Neural cell (in vitro differentiated cells): ENCODE measurements around the gene PLXDC1. TPM values are rescaled to one million over a fixed set of nuclear protein-coding genes. Genes with fewer than 3 reads are reported as not detected.
A peak's percentile ranks its signal among the peaks of the same experiment; 100 is the strongest.

Experiments
- H2AFZ ChIP-seq: fragments of 200-600, 300-800 bp; sonication (generic), shearing (Covaris generic); 2 replicates; pipeline ENCODE4 v1.6.0; 2014; ENCODE audit warnings: low read depth, mild to moderate bottlenecking, antibody characterized with exemption, low read length, moderate library complexity
- H3F3A ChIP-seq: fragments of 200-600 bp; shearing (Covaris generic); 2 replicates; pipeline ENCODE4 v1.6.1; 2016; ENCODE audit warnings: mild to moderate bottlenecking, moderate library complexity, mixed read lengths, antibody characterized with exemption, low read length; ENCODE audit not compliant: insufficient read depth, poor library complexity, severe bottlenecking
- H3K27ac ChIP-seq: fragments of 200-600, 300-800 bp; sonication (generic), shearing (Covaris generic); 2 replicates; pipeline ENCODE4 v1.5.1; 2014; ENCODE audit warnings: mild to moderate bottlenecking, low read length, moderate library complexity
- H3K27me3 ChIP-seq: fragments of 300-800, 200-600 bp; sonication (generic), shearing (Covaris generic); 2 replicates; pipeline ENCODE4 v1.6.0; 2014; ENCODE audit warnings: mild to moderate bottlenecking, low read depth, low read length, moderate library complexity; ENCODE audit not compliant: insufficient read depth
- H3K36me3 ChIP-seq: fragments of 300-800, 200-600 bp; sonication (generic), shearing (Covaris generic); 2 replicates; pipeline ENCODE4 v1.5.1; 2014; ENCODE audit warnings: mild to moderate bottlenecking, antibody characterized with exemption, low read length, moderate library complexity; ENCODE audit not compliant: insufficient read depth
- H3K4me2 ChIP-seq: fragments of 300-800, 200-600 bp; sonication (generic), shearing (Covaris generic); 2 replicates; pipeline ENCODE4 v1.6.0; 2014; ENCODE audit warnings: mild to moderate bottlenecking, low read length
- H3K4me3 ChIP-seq: fragments of 300-800, 200-600 bp; sonication (generic), shearing (Covaris generic); 2 replicates; pipeline ENCODE4 v1.5.1; 2014; ENCODE audit warnings: mild to moderate bottlenecking, low read length, moderate library complexity
- H3K79me2 ChIP-seq: fragments of 200-600 bp; shearing (Covaris generic); replicated peaks from 2 replicates; pipeline ENCODE4 v1.6.0; 2014; ENCODE audit warnings: mild to moderate bottlenecking, low read length, moderate library complexity; ENCODE audit not compliant: insufficient read depth
- H3K9ac ChIP-seq: fragments of 300-800, 200-600 bp; sonication (generic), shearing (Covaris generic); 2 replicates; pipeline ENCODE4 v1.6.1; 2016; ENCODE audit warnings: mild to moderate bottlenecking, low read length, mixed read lengths
- H3K9me2 ChIP-seq: fragments of 200-600 bp; shearing (Covaris generic); 2 replicates; pipeline ENCODE4 v1.6.1; 2016; ENCODE audit warnings: mild to moderate bottlenecking, low read length, mixed read lengths; ENCODE audit not compliant: insufficient read depth
- H3K9me3 ChIP-seq: fragments of 200-600, 300-800 bp; sonication (generic), shearing (Covaris generic); 2 replicates; pipeline ENCODE4 v1.6.1; 2016; ENCODE audit warnings: mild to moderate bottlenecking, mixed run types, low read length, moderate library complexity, mixed read lengths
- H4K20me1 ChIP-seq: fragments of 200-600 bp; shearing (Covaris generic); 2 replicates; pipeline ENCODE4 v1.6.1; 2016; ENCODE audit warnings: mild to moderate bottlenecking, mixed run types; ENCODE audit not compliant: insufficient read depth
- CTCF ChIP-seq: fragments of 450-650 bp; IDR thresholded peaks from 2 replicates; pipeline ENCODE4 v1.5.1; 2014; ENCODE audit warnings: antibody characterized with exemption, mild to moderate bottlenecking, moderate library complexity; ENCODE audit not compliant: poor library complexity, severe bottlenecking
- EP300 ChIP-seq: fragments of 450-650 bp; conservative IDR thresholded peaks from 2 replicates; pipeline ENCODE4 v1.6.1; 2014; ENCODE audit warnings: antibody characterized with exemption, mild to moderate bottlenecking, moderate library complexity; ENCODE audit not compliant: poor library complexity, severe bottlenecking
- EZH2 ChIP-seq: fragments of 200-600, 300-800 bp; shearing (Covaris generic), sonication (generic); IDR thresholded peaks from 2 replicates; pipeline ENCODE4 v1.6.1; 2014; ENCODE audit warnings: antibody characterized with exemption, low read length, borderline replicate concordance, mild to moderate bottlenecking; ENCODE audit not compliant: insufficient read depth, poor library complexity, severe bottlenecking
- MXI1 ChIP-seq: fragments of 450-650 bp; conservative IDR thresholded peaks from 2 replicates; pipeline ENCODE4 v1.6.1; 2014; ENCODE audit warnings: antibody characterized with exemption, mild to moderate bottlenecking; ENCODE audit not compliant: poor library complexity, severe bottlenecking
- POLR2AphosphoS5 ChIP-seq: IDR thresholded peaks from 2 replicates; pipeline ENCODE4 v1.6.1; 2012
- RAD21 ChIP-seq: fragments of 450-650 bp; conservative IDR thresholded peaks from 2 replicates; pipeline ENCODE4 v1.6.1; 2014; ENCODE audit warnings: antibody characterized with exemption, mild to moderate bottlenecking, moderate library complexity
- SMC3 ChIP-seq: fragments of 450-650 bp; conservative IDR thresholded peaks from 2 replicates; pipeline ENCODE4 v1.6.1; 2014; ENCODE audit warnings: antibody characterized with exemption, mild to moderate bottlenecking, moderate library complexity; ENCODE audit not compliant: poor library complexity
- TAF1 ChIP-seq: IDR thresholded peaks from 2 replicates; pipeline ENCODE4 v1.6.1; 2012; ENCODE audit warnings: low read depth
- polyA plus RNA-seq: library from polyadenylated mRNA; depleted of rRNA; stranded (reverse); fragments of >200 nt; gene quantifications from 2 replicates; pipeline ENCODE4 v1.2.3, GENCODE V29; 2014
- TF ChIP-seq, protein P1 (sequence below): IDR thresholded peaks from 2 replicates; pipeline ENCODE4 v1.6.1; 2012; ENCODE audit warnings: borderline replicate concordance

Gene PLXDC1
- polyA plus RNA-seq, 1 donor from 2014 or later: 10.0 TPM

GRCh38 chr17:39077866-39078265 lies 73.6 kb downstream of the PLXDC1 start:
- H3K9ac ChIP-seq: no peak overlapping the region

GRCh38 chr17:39077252-39077651 lies 74.2 kb downstream of the PLXDC1 start:
- Histone ChIP-seq H3K79me2 (no peaks in the 10 kb centered on the region), H3K4me3 (no peak overlapping the region), H3K9ac (no peak overlapping the region), H3K27me3 (no peaks in the 10 kb centered on the region), H3F3A (no peaks in the 10 kb centered on the region), H2AFZ (no peak overlapping the region), H3K36me3 (no peaks in the 10 kb centered on the region), H3K27ac (no peak overlapping the region), H3K9me2 (no peaks in the 10 kb centered on the region), H3K4me2 (no peak overlapping the region), H4K20me1 (no peaks in the 10 kb centered on the region), H3K9me3 (no peaks in the 10 kb centered on the region)
- TF ChIP-seq CTCF (no peak), SMC3 (no peak), RAD21 (no peak), POLR2AphosphoS5 (no peak), EZH2 (no peak), MXI1 (no peak), EP300 (no peak), TAF1 (no peak)
- TF ChIP-seq, protein P1, sequence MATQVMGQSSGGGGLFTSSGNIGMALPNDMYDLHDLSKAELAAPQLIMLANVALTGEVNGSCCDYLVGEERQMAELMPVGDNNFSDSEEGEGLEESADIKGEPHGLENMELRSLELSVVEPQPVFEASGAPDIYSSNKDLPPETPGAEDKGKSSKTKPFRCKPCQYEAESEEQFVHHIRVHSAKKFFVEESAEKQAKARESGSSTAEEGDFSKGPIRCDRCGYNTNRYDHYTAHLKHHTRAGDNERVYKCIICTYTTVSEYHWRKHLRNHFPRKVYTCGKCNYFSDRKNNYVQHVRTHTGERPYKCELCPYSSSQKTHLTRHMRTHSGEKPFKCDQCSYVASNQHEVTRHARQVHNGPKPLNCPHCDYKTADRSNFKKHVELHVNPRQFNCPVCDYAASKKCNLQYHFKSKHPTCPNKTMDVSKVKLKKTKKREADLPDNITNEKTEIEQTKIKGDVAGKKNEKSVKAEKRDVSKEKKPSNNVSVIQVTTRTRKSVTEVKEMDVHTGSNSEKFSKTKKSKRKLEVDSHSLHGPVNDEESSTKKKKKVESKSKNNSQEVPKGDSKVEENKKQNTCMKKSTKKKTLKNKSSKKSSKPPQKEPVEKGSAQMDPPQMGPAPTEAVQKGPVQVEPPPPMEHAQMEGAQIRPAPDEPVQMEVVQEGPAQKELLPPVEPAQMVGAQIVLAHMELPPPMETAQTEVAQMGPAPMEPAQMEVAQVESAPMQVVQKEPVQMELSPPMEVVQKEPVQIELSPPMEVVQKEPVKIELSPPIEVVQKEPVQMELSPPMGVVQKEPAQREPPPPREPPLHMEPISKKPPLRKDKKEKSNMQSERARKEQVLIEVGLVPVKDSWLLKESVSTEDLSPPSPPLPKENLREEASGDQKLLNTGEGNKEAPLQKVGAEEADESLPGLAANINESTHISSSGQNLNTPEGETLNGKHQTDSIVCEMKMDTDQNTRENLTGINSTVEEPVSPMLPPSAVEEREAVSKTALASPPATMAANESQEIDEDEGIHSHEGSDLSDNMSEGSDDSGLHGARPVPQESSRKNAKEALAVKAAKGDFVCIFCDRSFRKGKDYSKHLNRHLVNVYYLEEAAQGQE: no peak

More at GRCh38 chr17:39077866-39078265, 73.6 kb downstream of the PLXDC1 start:
- no peaks in the 10 kb centered on the region for H3K9me2 ChIP-seq
- peak overlapping the region; percentile 13 for H3K4me3 ChIP-seq
- H3K27me3 ChIP-seq: no peaks in the 10 kb centered on the region
- H3K4me2 ChIP-seq: no peak overlapping the region
- no peak overlapping the region for H2AFZ ChIP-seq
- H4K20me1 ChIP-seq: no peaks in the 10 kb centered on the region
- no peaks in the 10 kb centered on the region for H3K36me3 ChIP-seq
- H3K9me3 ChIP-seq: no peaks in the 10 kb centered on the region
- H3K27ac ChIP-seq: peak overlapping the region; percentile 28
- TF ChIP-seq POLR2AphosphoS5 (no peak), EZH2 (no peak), CTCF (peak; percentile 71), SMC3 (peak; percentile 68), EP300 (peak; percentile 59), RAD21 (peak; percentile 63), TAF1 (no peak), MXI1 (no peak)
- TF ChIP-seq, protein P1: no peak
- no peaks in the 10 kb centered on the region for H3F3A ChIP-seq
- no peaks in the 10 kb centered on the region for H3K79me2 ChIP-seq
